ENCODE data around the gene NOL4L. TPM values are rescaled to one million over a fixed set of nuclear protein-coding genes. Genes with fewer than 3 reads are reported as not detected.

NOL4L gene
- total RNA-seq, 6 experiments from 2014 or later, result 12.0 to 16.3 (median 13.2) TPM

DNA sequence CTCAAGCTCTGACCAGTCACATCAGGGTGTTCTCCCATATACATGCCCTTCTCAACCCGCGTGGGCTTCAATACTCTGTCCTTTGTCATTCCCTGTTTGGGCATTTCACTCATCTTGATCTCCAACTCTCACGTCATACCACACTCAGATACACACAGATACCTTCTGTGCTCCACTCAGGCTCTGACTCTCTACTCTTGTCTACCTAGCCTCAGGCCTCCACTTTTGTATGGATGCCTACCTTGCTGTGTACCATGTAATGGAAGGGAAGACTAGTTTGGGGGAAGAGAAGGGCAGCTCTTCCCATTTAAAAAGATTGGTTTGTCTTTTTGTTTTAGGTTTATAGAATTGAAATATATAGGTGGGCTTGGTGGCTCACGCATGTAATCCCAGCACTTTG, 178.4 kb downstream of the NOL4L start:
- peak overlapping the region; percentile 1; the same call in 1 of the 2 replicates for H3K27ac Mint-ChIP-seq
- no peak for TF ChIP-seq CTCF (IDR thresholded peaks at IDR 0.05)
- H3K9me3 Mint-ChIP-seq, result no peaks in the 10 kb centered on the region
- peaks cover 1% of the 10 kb centered on the region; the same call in 1 of the 2 replicates for H3K4me1 Mint-ChIP-seq (ENCODE audit: low read depth)
- H3K27me3 Mint-ChIP-seq (ENCODE audit: insufficient read depth), result peaks cover 2% of the 10 kb centered on the region; the same call in 1 of the 2 replicates
- no peak for DNase-seq
- no peak overlapping the region for H3K4me3 Mint-ChIP-seq
- H3K36me3 Mint-ChIP-seq (ENCODE audit: low read depth), result peaks cover 22% of the 10 kb centered on the region

DNA sequence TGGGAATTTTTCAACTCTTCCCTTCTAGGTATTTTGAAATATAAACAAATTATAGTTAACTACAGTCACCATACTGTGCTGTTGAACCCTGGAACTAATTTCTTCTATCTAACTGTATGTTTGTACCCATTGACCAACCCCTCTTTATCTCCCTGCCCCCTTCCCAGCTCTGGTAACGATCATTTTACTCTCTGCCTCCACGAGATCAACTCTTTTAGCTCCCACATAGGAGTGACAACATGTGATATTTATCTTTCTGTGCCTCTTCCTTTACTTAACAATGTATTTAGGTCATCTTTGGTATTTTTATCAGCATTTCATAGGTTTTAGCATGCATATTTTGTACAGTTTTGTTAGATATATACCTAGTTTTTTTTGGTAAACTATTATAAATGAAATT, 181.1 kb downstream of the NOL4L start:
- no peak for TF ChIP-seq CTCF (IDR thresholded peaks at IDR 0.05)
- Mint-ChIP-seq H3K27me3 (ENCODE audit: insufficient read depth) (peaks cover 2% of the 10 kb centered on the region), H3K9me3 (no peaks in the 10 kb centered on the region), H3K36me3 (ENCODE audit: low read depth) (peaks cover 35% of the 10 kb centered on the region), H3K4me1 (ENCODE audit: low read depth) (0 out of 2 replicates have a peak, but pooled peaks cover 4% of the 10 kb centered on the region), H3K4me3 (no peak overlapping the region), H3K27ac (no peak overlapping the region)
- DNase-seq, result no peak

GRCh38 chr20:32400476-32400875, 184.7 kb downstream of the NOL4L start:
- DNase-seq, result no peak
- peaks cover 15% of the 10 kb centered on the region for H3K36me3 Mint-ChIP-seq (ENCODE audit: low read depth)
- TF ChIP-seq CTCF (IDR thresholded peaks at IDR 0.05), result no peak
- peaks cover 16% of the 10 kb centered on the region for H3K4me1 Mint-ChIP-seq (ENCODE audit: low read depth)
- H3K9me3 Mint-ChIP-seq, result no peaks in the 10 kb centered on the region
- no peaks in the 10 kb centered on the region; the same call in 1 of the 2 replicates for H3K27me3 Mint-ChIP-seq (ENCODE audit: insufficient read depth)
- H3K4me3 Mint-ChIP-seq, result no peak overlapping the region
- H3K27ac Mint-ChIP-seq, result no peak overlapping the region

DNA sequence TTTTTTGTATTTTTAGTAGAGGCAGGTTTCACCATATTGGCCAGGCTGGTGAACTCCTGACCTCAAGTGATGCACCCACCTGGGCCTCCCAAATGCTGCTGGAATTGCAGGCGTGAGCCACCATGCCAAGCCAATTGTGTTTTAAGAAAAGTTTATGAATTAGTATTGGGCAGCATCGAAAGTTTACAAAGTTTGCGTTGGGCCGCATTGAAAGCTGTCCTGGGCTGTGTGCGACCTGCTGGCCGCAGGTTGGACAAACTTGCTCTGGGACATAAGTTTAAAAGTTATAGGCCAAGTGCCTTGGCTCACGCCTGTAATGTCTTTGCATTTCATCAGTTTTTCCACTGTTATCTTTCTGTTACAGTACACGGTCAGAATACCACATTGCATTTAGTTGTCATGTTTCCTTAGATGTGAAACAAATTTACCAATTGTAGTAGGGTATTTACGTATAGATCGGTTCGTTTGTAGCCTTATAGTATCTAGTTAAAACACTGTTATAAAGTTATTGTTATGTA, 187.5 kb downstream of the NOL4L start:
- Mint-ChIP-seq H3K9me3 (no peaks in the 10 kb centered on the region), H3K27ac (no peak overlapping the region)

DNA sequence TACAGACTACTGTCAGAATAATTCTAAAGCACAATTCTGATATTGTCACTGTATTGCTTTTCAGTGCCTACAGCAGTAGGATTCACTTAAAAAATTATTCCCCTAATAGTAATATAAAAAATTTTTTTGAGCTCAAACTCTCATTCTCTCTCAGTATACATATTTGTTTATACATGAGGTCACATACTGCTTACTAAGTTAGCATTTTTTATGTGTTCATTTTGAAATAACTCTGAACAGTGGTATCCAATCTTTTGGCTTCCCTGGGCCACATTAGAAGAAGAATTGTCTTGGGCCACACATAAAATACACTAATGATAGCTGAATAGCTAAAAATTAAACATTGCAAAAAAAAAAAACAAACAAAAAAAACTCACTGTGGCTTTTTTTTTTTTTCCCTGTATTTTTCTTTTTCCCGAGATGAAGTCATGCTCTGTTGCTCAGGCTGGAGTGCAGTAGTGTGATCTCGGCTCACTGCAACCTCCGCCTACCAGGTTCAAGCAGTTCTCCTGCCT, 188.4 kb downstream of the NOL4L start:
- DNase-seq, result no peak
- peaks cover 22% of the 10 kb centered on the region for H3K4me1 Mint-ChIP-seq (ENCODE audit: low read depth)
- no peaks in the 10 kb centered on the region for H3K9me3 Mint-ChIP-seq
- H3K27me3 Mint-ChIP-seq (ENCODE audit: insufficient read depth), result no peaks in the 10 kb centered on the region; the same call in 1 of the 2 replicates
- no peak for TF ChIP-seq CTCF (IDR thresholded peaks at IDR 0.05)
- H3K27ac Mint-ChIP-seq, result peak overlapping the region; percentile 45; the same call in 1 of the 2 replicates
- no peak overlapping the region for H3K4me3 Mint-ChIP-seq
- peaks cover 21% of the 10 kb centered on the region for H3K36me3 Mint-ChIP-seq (ENCODE audit: low read depth)

More for the DNA sequence above, 187.5 kb downstream of the NOL4L start:
- peaks cover 17% of the 10 kb centered on the region for H3K36me3 Mint-ChIP-seq (ENCODE audit: low read depth)
- H3K4me3 Mint-ChIP-seq, result no peak overlapping the region
- TF ChIP-seq CTCF (IDR thresholded peaks at IDR 0.05), result no peak
- DNase-seq, result no peak
- no peaks in the 10 kb centered on the region; the same call in 1 of the 2 replicates for H3K27me3 Mint-ChIP-seq (ENCODE audit: insufficient read depth)
- H3K4me1 Mint-ChIP-seq (ENCODE audit: low read depth), result peaks cover 22% of the 10 kb centered on the region

Data from HFFc6 (cell line).